Measurements from ENCODE around the gene MUSTN1. TPM values are rescaled to one million over a fixed set of nuclear protein-coding genes. Genes with fewer than 3 reads are reported as not detected.
A peak's percentile ranks its signal among the peaks of the same experiment; 100 is the strongest.

The MUSTN1 gene
- total RNA-seq, 5 donors from 2014 or later (not counting 1 experiment from before 2014, with no cell fraction given) = 1.6 to 10.2 (median 4.1) TPM

GRCh38 chr3:52809149-52809548, 25.7 kb downstream of the MUSTN1 start:
- no peak for ATAC-seq (replicated peaks in 1 of 4)
- no peaks in the 10 kb centered on the region for H3K4me1 ChIP-seq (ENCODE audit: control insufficient read depth in 1 of 2, extremely low read depth in 1 of 2, insufficient read depth in 2 of 2, low read length in 2 of 2)
- H3K36me3 ChIP-seq (ENCODE audit: control insufficient read depth in 2 of 2, extremely low read depth in 1 of 2, insufficient read depth in 1 of 2, low read length in 1 of 2) = no peaks in the 10 kb centered on the region
- Mint-ChIP-seq H3K4me3 (no peak overlapping the region), H3K27ac (no peak overlapping the region), H3K9me3 (no peaks in the 10 kb centered on the region), H3K4me1 (peaks cover 4 to 12% (median 8%) of the 10 kb centered on the region in 3 donors), H3K27me3 (no peaks in the 10 kb centered on the region), H3K36me3 (no peaks in the 10 kb centered on the region)
- DNase-seq = no peak
- H3K27me3 ChIP-seq (replicated peaks in 1 of 2; ENCODE audit: control insufficient read depth in 2 of 2, extremely low read depth in 1 of 2, insufficient read depth in 2 of 2, low read length in 1 of 2) = peaks cover 0 to 12% of the 10 kb centered on the region in 2 experiments
- H3K27ac ChIP-seq (ENCODE audit: low read length) = no peak overlapping the region
- WGBS (ENCODE audit: insufficient coverage) = 63% methylated on average over 2 of the region's 2 CpGs
- H3K4me3 ChIP-seq (ENCODE audit: control insufficient read depth in 1 of 2, extremely low read depth in 1 of 2, low read length in 1 of 2) = no peak overlapping the region
- ChIA-PET POLR2A (no interaction called here), CTCF (no interaction called here)
- H3K9me3 ChIP-seq = no peaks in the 10 kb centered on the region

GRCh38 chr3:52805270-52806039, 29.4 kb downstream of the MUSTN1 start:
- no peak overlapping the region for H3K4me3 ChIP-seq (ENCODE audit: control insufficient read depth in 1 of 2, extremely low read depth in 1 of 2, low read length in 1 of 2)
- ChIA-PET POLR2A (no interaction called here), CTCF (no interaction called here)
- Mint-ChIP-seq H3K4me1 (peaks cover 4 to 12% (median 8%) of the 10 kb centered on the region in 3 donors), H3K9me3 (no peaks in the 10 kb centered on the region), H3K27me3 (no peaks in the 10 kb centered on the region), H3K36me3 (no peaks in the 10 kb centered on the region), H3K27ac (no peak overlapping the region), H3K4me3 (no peak overlapping the region)
- H3K27me3 ChIP-seq (replicated peaks in 1 of 2; ENCODE audit: control insufficient read depth in 2 of 2, extremely low read depth in 1 of 2, insufficient read depth in 2 of 2, low read length in 1 of 2) = peaks cover 0 to 14% of the 10 kb centered on the region in 2 experiments
- no peaks in the 10 kb centered on the region for H3K36me3 ChIP-seq (ENCODE audit: control insufficient read depth in 2 of 2, extremely low read depth in 1 of 2, insufficient read depth in 1 of 2, low read length in 1 of 2)
- H3K4me1 ChIP-seq (ENCODE audit: control insufficient read depth in 1 of 2, extremely low read depth in 1 of 2, insufficient read depth in 2 of 2, low read length in 2 of 2) = no peaks in the 10 kb centered on the region
- WGBS (ENCODE audit: insufficient coverage) = no CpG with 5 or more reads among the region's 19 CpGs
- DNase-seq (no peak), ATAC-seq (replicated peaks in 1 of 4) (no peak)
- H3K9me3 ChIP-seq = no peaks in the 10 kb centered on the region
- no peak overlapping the region for H3K27ac ChIP-seq (ENCODE audit: low read length)

- no peaks in the 10 kb centered on the region for H3K36me3 Mint-ChIP-seq
- Histone ChIP-seq H3K4me3 (ENCODE audit: control insufficient read depth in 1 of 2, extremely low read depth in 1 of 2, low read length in 1 of 2) (no peak overlapping the region), H3K36me3 (ENCODE audit: control insufficient read depth in 2 of 2, extremely low read depth in 1 of 2, insufficient read depth in 1 of 2, low read length in 1 of 2) (no peaks in the 10 kb centered on the region), H3K27me3 (replicated peaks in 1 of 2; ENCODE audit: control insufficient read depth in 2 of 2, extremely low read depth in 1 of 2, insufficient read depth in 2 of 2, low read length in 1 of 2) (peaks cover 0 to 13% of the 10 kb centered on the region in 2 experiments), H3K9me3 (no peaks in the 10 kb centered on the region), H3K27ac (ENCODE audit: low read length) (no peak overlapping the region), H3K4me1 (ENCODE audit: control insufficient read depth in 1 of 2, extremely low read depth in 1 of 2, insufficient read depth in 2 of 2, low read length in 2 of 2) (no peaks in the 10 kb centered on the region)
- WGBS (ENCODE audit: insufficient coverage) = 71% methylated on average over 4 of the region's 5 CpGs
- ATAC-seq (replicated peaks in 1 of 4) (no peak), DNase-seq (no peak)
- CTCF ChIA-PET = no interaction called here
- H3K4me1 Mint-ChIP-seq = no peaks in the 10 kb centered on the region
- H3K9me3 Mint-ChIP-seq = no peaks in the 10 kb centered on the region
- H3K27me3 Mint-ChIP-seq = no peaks in the 10 kb centered on the region
- no peak overlapping the region for H3K27ac Mint-ChIP-seq
- POLR2A ChIA-PET = no interaction called here
- no peak overlapping the region for H3K4me3 Mint-ChIP-seq
Observed at GRCh38 chr3:52801839-52802238, 33.0 kb downstream of the MUSTN1 start.

- Histone ChIP-seq H3K4me3 (ENCODE audit: control insufficient read depth in 1 of 2, extremely low read depth in 1 of 2, low read length in 1 of 2) (no peak overlapping the region), H3K9me3 (no peaks in the 10 kb centered on the region), H3K27me3 (replicated peaks in 1 of 2; ENCODE audit: control insufficient read depth in 2 of 2, extremely low read depth in 1 of 2, insufficient read depth in 2 of 2, low read length in 1 of 2) (peaks cover 0 to 9% of the 10 kb centered on the region in 2 experiments), H3K4me1 (ENCODE audit: control insufficient read depth in 1 of 2, extremely low read depth in 1 of 2, insufficient read depth in 2 of 2, low read length in 2 of 2) (no peaks in the 10 kb centered on the region), H3K27ac (ENCODE audit: low read length) (no peak overlapping the region), H3K36me3 (ENCODE audit: control insufficient read depth in 2 of 2, extremely low read depth in 1 of 2, insufficient read depth in 1 of 2, low read length in 1 of 2) (no peaks in the 10 kb centered on the region)
- POLR2A ChIA-PET = no interaction called here
- no peaks in the 10 kb centered on the region for H3K27me3 Mint-ChIP-seq
- no peak overlapping the region for H3K27ac Mint-ChIP-seq
- ATAC-seq (replicated peaks in 1 of 4) = no peak
- no peaks in the 10 kb centered on the region for H3K36me3 Mint-ChIP-seq
- DNase-seq = no peak
- H3K9me3 Mint-ChIP-seq = no peaks in the 10 kb centered on the region
- H3K4me3 Mint-ChIP-seq = no peak overlapping the region
- no peaks in the 10 kb centered on the region for H3K4me1 Mint-ChIP-seq
- CTCF ChIA-PET = no interaction called here
- WGBS (ENCODE audit: insufficient coverage) = 98% methylated on average over 3 of the region's 7 CpGs
Observed at GRCh38 chr3:52800079-52800478, 34.7 kb downstream of the MUSTN1 start.

GRCh38 chr3:52798978-52799476, 35.8 kb downstream of the MUSTN1 start:
- Mint-ChIP-seq H3K27ac (no peak overlapping the region), H3K4me1 (no peaks in the 10 kb centered on the region), H3K36me3 (no peaks in the 10 kb centered on the region), H3K27me3 (no peaks in the 10 kb centered on the region), H3K9me3 (no peaks in the 10 kb centered on the region), H3K4me3 (no peak overlapping the region)
- ChIA-PET POLR2A (no interaction called here), CTCF (interaction anchor here in 1 of 2 donors (1.7 kb wide), 1 partner anchor 13 kb away, joined by 4 read pairs; no protein-coding TSS in a partner anchor)
- Histone ChIP-seq H3K4me3 (ENCODE audit: control insufficient read depth in 1 of 2, extremely low read depth in 1 of 2, low read length in 1 of 2) (no peak overlapping the region), H3K9me3 (no peaks in the 10 kb centered on the region), H3K36me3 (ENCODE audit: control insufficient read depth in 2 of 2, extremely low read depth in 1 of 2, insufficient read depth in 1 of 2, low read length in 1 of 2) (no peaks in the 10 kb centered on the region), H3K27me3 (replicated peaks in 1 of 2; ENCODE audit: control insufficient read depth in 2 of 2, extremely low read depth in 1 of 2, insufficient read depth in 2 of 2, low read length in 1 of 2) (peaks cover 0 to 10% of the 10 kb centered on the region in 2 experiments), H3K4me1 (ENCODE audit: control insufficient read depth in 1 of 2, extremely low read depth in 1 of 2, insufficient read depth in 2 of 2, low read length in 2 of 2) (no peaks in the 10 kb centered on the region), H3K27ac (ENCODE audit: low read length) (no peak overlapping the region)
- peak in 2 of 35 experiments; percentile 1 to 29 for DNase-seq
- peak in 1 of 4 experiments; percentile 13 for ATAC-seq (replicated peaks in 1 of 4)
- WGBS (ENCODE audit: insufficient coverage) = 65% methylated on average over 11 of the region's 14 CpGs

- 79% methylated on average over 8 of the region's 10 CpGs for WGBS (ENCODE audit: insufficient coverage)
- Mint-ChIP-seq H3K27ac (no peak overlapping the region), H3K4me1 (no peaks in the 10 kb centered on the region), H3K36me3 (no peaks in the 10 kb centered on the region), H3K4me3 (no peak overlapping the region), H3K27me3 (no peaks in the 10 kb centered on the region), H3K9me3 (no peaks in the 10 kb centered on the region)
- no peak overlapping the region for H3K27ac ChIP-seq (ENCODE audit: low read length)
- ChIA-PET POLR2A (no interaction called here), CTCF (interaction anchor here in 1 of 2 donors (1.7 kb wide), 1 partner anchor 13 kb away, joined by 4 read pairs; no protein-coding TSS in a partner anchor)
- H3K27me3 ChIP-seq (replicated peaks in 1 of 2; ENCODE audit: control insufficient read depth in 2 of 2, extremely low read depth in 1 of 2, insufficient read depth in 2 of 2, low read length in 1 of 2) = peaks cover 0 to 12% of the 10 kb centered on the region in 2 experiments
- H3K36me3 ChIP-seq (ENCODE audit: control insufficient read depth in 2 of 2, extremely low read depth in 1 of 2, insufficient read depth in 1 of 2, low read length in 1 of 2) = no peaks in the 10 kb centered on the region
- H3K9me3 ChIP-seq = no peaks in the 10 kb centered on the region
- H3K4me1 ChIP-seq (ENCODE audit: control insufficient read depth in 1 of 2, extremely low read depth in 1 of 2, insufficient read depth in 2 of 2, low read length in 2 of 2) = no peaks in the 10 kb centered on the region
- no peak overlapping the region for H3K4me3 ChIP-seq (ENCODE audit: control insufficient read depth in 1 of 2, extremely low read depth in 1 of 2, low read length in 1 of 2)
- ATAC-seq (replicated peaks in 1 of 4) (no peak), DNase-seq (no peak)
Observed at GRCh38 chr3:52798376-52798977, 36.3 kb downstream of the MUSTN1 start.
